ENCODE data around the gene NADSYN1.

GRCh38 chr11:71482216-71482615 lies 29.2 kb downstream of the NADSYN1 start:
- TF ChIP-seq CTCF (IDR thresholded peaks at IDR 0.05; ENCODE audit: insufficient read depth, low read depth, low read length) (no peak), EZH2 (IDR thresholded peaks at IDR 0.05; ENCODE audit: insufficient read depth, low read length) (no peak)

Measured in astrocyte (in vitro differentiated cells and primary cell).